ENCODE results near the gene UGT1A4. TPM values are rescaled to one million over a fixed set of nuclear protein-coding genes. Genes with fewer than 3 reads are reported as not detected.
"Not testable (repeated sequence)": the region's sequence is repeated elsewhere in the genome, so short reads cannot be mapped to it uniquely, and the experiment has no call there.

Gene UGT1A4
- total RNA-seq, 1 donor from 2014 or later: 0.26 TPM

GRCh38 chr2:233746475-233747282, 28.1 kb downstream of the UGT1A4 start:
- DNase-seq (ENCODE audit: low read depth) (no peak), FAIRE-seq (no peak)
- TF ChIP-seq CTCF (IDR thresholded peaks at IDR 0.05; ENCODE audit: insufficient read depth, low read length, severe bottlenecking): no peak
- no peaks in the 10 kb centered on the region for H3K27me3 ChIP-seq (ENCODE audit: control insufficient read depth, insufficient read depth, low read length)
- peaks cover 1% of the 10 kb centered on the region for H3K36me3 ChIP-seq (ENCODE audit: control insufficient read depth, insufficient read depth, low read length)
- H3K4me3 ChIP-seq (ENCODE audit: low read depth, low read length): no peak overlapping the region

- FAIRE-seq: no peak
- H3K36me3 ChIP-seq (ENCODE audit: control insufficient read depth, insufficient read depth, low read length): peaks cover 1% of the 10 kb centered on the region
- H3K4me3 ChIP-seq (ENCODE audit: low read depth, low read length): no peak overlapping the region
- TF ChIP-seq CTCF (IDR thresholded peaks at IDR 0.05; ENCODE audit: insufficient read depth, low read length, severe bottlenecking): no peak
- H3K27me3 ChIP-seq (ENCODE audit: control insufficient read depth, insufficient read depth, low read length): no peaks in the 10 kb centered on the region
- DNase-seq (ENCODE audit: low read depth): no peak
These were observed 28.7 kb downstream of the UGT1A4 start for GRCh38 chr2:233747283-233747544.

GRCh38 chr2:233750689-233751088, 32.2 kb downstream of the UGT1A4 start:
- H3K36me3 ChIP-seq (ENCODE audit: control insufficient read depth, insufficient read depth, low read length); DNase-seq (ENCODE audit: low read depth); H3K4me3 ChIP-seq (ENCODE audit: low read depth, low read length); H3K27me3 ChIP-seq (ENCODE audit: control insufficient read depth, insufficient read depth, low read length); FAIRE-seq: not testable (repeated sequence)

- H3K4me3 ChIP-seq (ENCODE audit: low read depth, low read length); DNase-seq (ENCODE audit: low read depth); H3K36me3 ChIP-seq (ENCODE audit: control insufficient read depth, insufficient read depth, low read length); FAIRE-seq; H3K27me3 ChIP-seq (ENCODE audit: control insufficient read depth, insufficient read depth, low read length): not testable (repeated sequence)
These were observed 32.9 kb downstream of the UGT1A4 start for GRCh38 chr2:233751212-233752009.

- no peak overlapping the region for H3K4me3 ChIP-seq (ENCODE audit: low read depth, low read length)
- H3K27me3 ChIP-seq (ENCODE audit: control insufficient read depth, insufficient read depth, low read length): no peaks in the 10 kb centered on the region
- H3K36me3 ChIP-seq (ENCODE audit: control insufficient read depth, insufficient read depth, low read length): peaks cover 5% of the 10 kb centered on the region
- no peak for DNase-seq (ENCODE audit: low read depth)
- TF ChIP-seq CTCF (IDR thresholded peaks at IDR 0.05; ENCODE audit: insufficient read depth, low read length, severe bottlenecking): no peak
- FAIRE-seq: no peak
These were observed 36.5 kb downstream of the UGT1A4 start for GRCh38 chr2:233754872-233755611.

GRCh38 chr2:233756429-233757081, 38.0 kb downstream of the UGT1A4 start:
- Histone ChIP-seq H3K4me3 (ENCODE audit: low read depth, low read length) (no peak overlapping the region), H3K27me3 (ENCODE audit: control insufficient read depth, insufficient read depth, low read length) (no peaks in the 10 kb centered on the region), H3K36me3 (ENCODE audit: control insufficient read depth, insufficient read depth, low read length) (peaks cover 5% of the 10 kb centered on the region)
- TF ChIP-seq CTCF (IDR thresholded peaks at IDR 0.05; ENCODE audit: insufficient read depth, low read length, severe bottlenecking): no peak
- no peak for FAIRE-seq
- no peak for DNase-seq (ENCODE audit: low read depth)

All from bronchial epithelial cell (primary cell).